GM18909 (cell line): ENCODE measurements around the gene UGT3A1.

Experiments used
- ATAC-seq: cut with Tn5 transposase; IDR thresholded peaks from one replicate; pipeline ENCODE4 v1.9.1; 2021; ENCODE audit warnings: mild to moderate bottlenecking; ENCODE audit not compliant: unreplicated experiment, poor library complexity

UGT3A1 gene

GRCh38 chr5:35920890-35921289 is 70.3 kb downstream of the UGT3A1 start:
- no peak for ATAC-seq

- no peak for ATAC-seq
These were observed 72.0 kb downstream of the UGT3A1 start for GRCh38 chr5:35919191-35919590.

- no peak for ATAC-seq
These were observed 82.4 kb downstream of the UGT3A1 start for GRCh38 chr5:35908814-35909213.

- no peak for ATAC-seq
These were observed 83.0 kb downstream of the UGT3A1 start for GRCh38 chr5:35908228-35908627.

- peak; percentile 55 for ATAC-seq
These were observed 86.6 kb downstream of the UGT3A1 start for GRCh38 chr5:35904443-35905132.

GRCh38 chr5:35903631-35904203 is 87.5 kb downstream of the UGT3A1 start:
- no peak for ATAC-seq

GRCh38 chr5:35902046-35902672 is 89.0 kb downstream of the UGT3A1 start:
- peak; percentile 77 for ATAC-seq
